ENCODE results near the gene SART3.
"Not testable (repeated sequence)": the region's sequence is repeated elsewhere in the genome, so short reads cannot be mapped to it uniquely, and the experiment has no call there.

Gene SART3

DNA sequence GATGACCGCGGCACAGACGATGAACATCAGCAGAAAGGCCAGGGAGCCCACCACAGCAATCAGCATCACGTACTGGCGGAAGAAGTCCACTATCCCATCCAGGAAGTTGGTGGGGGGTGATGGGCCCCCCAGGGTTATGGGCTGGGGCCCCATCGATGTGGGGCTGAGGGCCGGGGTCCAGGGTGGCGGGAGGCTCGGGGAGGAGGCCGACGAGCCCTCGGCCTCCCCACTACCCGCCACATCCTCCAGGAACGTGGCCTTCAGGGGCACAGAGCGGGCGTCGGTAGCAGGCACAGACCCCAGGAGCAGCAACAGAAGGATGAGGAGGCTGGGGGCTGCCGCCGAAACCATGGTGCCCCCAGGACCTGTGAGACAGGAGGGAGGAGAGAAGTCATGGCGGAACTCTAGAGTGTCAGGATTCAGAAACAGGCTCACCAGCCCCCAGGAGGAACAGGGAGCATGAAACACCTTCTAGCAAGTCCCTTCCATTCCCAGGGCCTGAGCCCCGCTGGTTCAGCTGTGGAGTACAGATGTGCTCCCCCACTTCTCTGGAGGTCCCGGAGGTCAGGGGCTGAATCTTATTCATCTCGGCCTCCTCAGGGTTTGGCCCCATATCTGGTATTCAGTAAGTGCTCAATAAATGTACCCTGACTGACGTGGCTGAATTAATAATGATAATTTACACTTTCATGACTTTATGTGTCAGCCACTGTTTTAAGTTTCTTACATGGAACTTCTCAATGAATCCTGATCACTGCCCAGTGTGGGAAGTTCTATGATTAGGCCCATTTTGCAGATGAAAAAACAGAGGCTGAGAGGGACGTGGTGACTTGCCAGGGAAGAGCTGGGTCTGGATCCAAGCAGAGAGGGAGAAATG lies 31.3 kb upstream of the SART3 start:
- no peak for DNase-seq
- TF ChIP-seq GATA1 (IDR thresholded peaks at IDR 0.05; ENCODE audit: low read depth, low read length), result no peak
- no peak for TF ChIP-seq POLR2A (IDR thresholded peaks at IDR 0.05; ENCODE audit: low read length)

DNA sequence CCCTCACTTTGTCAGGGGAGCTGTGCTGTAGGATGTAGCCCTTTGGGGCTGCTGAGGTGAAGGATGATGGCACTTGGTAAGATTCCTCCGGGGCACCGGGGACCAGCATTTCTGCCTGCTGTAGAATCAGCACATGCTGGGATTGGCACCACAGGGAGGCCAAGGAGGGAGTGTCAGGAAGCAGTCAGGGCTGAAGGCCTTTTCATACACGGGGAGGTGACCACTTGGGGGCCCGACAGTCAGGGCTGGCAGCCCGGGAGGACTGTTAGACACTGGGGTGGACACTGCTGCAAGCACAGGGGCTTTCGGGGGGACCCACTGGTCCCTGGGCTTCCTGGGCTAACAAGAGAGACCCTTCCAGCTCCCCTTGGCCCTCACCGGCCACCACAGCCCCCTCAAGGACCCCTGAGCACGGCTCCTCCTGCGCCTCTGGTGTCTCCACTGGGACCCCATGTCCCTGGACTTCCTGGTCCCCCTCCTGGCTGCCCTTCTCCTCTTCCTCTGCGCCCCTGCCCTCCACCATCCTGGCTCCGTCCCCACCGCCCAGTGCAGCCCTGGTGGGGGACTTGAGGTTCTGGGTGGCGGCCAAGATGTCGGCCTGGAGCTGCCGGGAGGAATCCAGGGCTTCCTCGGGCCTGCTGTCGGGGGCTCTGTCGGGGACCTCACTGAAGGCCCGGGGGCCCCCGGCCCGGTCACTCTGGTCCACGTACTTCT lies 30.5 kb upstream of the SART3 start:
- no peak for TF ChIP-seq GATA1 (IDR thresholded peaks at IDR 0.05; ENCODE audit: low read depth, low read length)
- TF ChIP-seq POLR2A (IDR thresholded peaks at IDR 0.05; ENCODE audit: low read length), result no peak
- no peak for DNase-seq

DNA sequence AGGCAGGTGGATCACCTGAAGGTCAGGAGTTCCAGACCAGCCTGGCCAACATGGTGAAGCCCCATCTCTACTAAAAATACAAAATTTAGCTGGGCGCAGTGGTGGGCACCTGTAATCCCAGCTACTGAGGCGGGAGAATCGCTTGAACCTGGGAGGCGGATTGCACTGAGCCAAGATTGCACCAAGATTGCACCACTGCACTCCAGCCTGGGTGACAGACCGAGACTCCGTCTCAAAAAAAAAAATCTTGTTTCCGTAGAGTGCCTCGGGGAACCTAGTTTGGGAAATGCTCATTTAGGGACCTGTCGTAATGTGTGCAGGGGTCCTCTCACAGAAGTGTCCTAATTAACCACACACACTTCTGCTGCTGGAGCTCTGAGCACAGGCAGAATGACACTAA lies 29.5 kb upstream of the SART3 start:
- DNase-seq, result not testable (repeated sequence)

DNA sequence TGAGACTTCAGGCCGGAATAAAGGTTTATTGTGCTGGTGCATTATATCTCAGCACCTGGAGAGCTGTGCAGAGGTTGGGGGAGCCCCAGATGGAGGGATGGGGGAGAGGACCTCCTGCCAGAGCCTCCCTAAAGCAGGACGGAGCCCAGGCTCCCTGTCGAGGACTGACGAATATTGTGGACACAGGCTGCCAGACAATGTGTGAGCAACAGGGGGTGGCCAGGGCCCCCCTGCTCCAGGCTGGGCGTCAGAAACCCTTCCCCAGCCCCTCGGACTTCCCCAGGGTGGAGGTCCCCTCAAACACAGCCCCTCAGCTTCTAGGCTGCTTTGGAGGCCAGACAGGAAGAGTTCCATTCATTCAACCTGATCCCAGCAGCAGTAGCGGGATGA lies 28.9 kb upstream of the SART3 start:
- TF ChIP-seq GATA1 (IDR thresholded peaks at IDR 0.05; ENCODE audit: low read depth, low read length), result no peak
- TF ChIP-seq POLR2A (IDR thresholded peaks at IDR 0.05; ENCODE audit: low read length), result no peak
- DNase-seq, result no peak

DNA sequence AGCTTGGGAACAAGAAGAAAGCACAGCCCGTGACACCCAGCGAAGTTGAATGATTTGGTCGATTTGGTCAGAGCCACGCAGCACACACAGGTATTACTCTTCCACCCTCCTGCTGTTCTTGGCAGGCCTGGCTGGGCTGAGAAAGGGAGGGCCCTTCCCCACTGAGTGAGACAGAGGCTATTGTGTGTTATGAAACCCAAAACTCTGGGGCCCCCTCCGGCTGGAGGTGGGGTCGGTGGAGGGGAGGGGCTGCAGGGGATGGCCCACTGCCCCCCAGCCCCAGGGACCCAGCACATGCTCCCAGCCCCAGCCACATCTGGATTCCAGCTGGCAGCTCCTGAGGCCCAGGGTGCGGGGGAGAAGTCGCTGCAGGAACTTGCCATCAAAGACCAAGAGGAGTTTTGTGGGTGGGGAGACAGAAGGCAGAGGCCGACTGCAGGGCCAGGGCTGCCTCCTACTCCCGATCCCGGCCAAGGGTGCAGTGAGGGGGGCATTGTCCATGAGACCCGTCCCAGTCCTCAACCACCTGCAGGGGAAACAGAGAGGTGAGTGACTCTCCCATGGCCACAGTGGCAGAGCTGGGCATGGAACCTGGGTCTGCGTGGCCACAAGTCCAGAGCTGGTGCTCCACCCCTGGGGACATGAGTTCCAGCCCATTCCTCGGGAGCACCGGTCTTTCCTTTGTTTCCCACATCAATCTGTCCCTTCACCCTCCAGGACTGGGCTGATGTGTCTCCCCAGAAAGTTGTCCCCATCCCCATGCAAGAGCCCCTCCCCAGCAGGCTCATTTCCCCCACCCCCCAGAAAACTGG lies 28.3 kb upstream of the SART3 start:
- DNase-seq, result no peak
- TF ChIP-seq POLR2A (IDR thresholded peaks at IDR 0.05; ENCODE audit: low read length) (no peak), GATA1 (IDR thresholded peaks at IDR 0.05; ENCODE audit: low read depth, low read length) (no peak)

DNA sequence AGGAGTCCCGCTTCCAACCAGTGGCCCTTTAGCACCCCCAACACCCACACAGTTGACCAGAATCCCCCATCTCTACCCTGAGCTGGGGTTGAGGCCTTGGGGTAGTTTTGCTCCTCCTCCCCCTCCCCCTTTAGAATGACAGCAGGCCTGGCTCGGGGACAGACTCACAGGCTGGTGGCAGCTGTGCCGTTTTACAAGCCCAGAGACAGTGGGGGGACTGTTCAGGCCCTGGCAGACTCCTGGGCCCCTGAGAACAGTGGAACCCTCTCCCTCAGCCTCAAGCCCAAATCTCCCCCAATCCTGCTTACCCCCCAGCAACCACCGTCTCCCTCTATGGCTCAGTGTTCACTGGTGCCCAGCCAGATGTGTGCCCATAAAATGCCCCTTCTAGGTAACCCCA lies 26.9 kb upstream of the SART3 start:
- no peak for DNase-seq
- TF ChIP-seq GATA1 (IDR thresholded peaks at IDR 0.05; ENCODE audit: low read depth, low read length) (no peak), POLR2A (IDR thresholded peaks at IDR 0.05; ENCODE audit: low read length) (no peak)

GRCh38 chr12:108586306-108586705 lies 25.3 kb upstream of the SART3 start:
- TF ChIP-seq POLR2A (IDR thresholded peaks at IDR 0.05; ENCODE audit: low read length), result no peak
- no peak for TF ChIP-seq GATA1 (IDR thresholded peaks at IDR 0.05; ENCODE audit: low read depth, low read length)
- DNase-seq, result no peak

- no peak for TF ChIP-seq GATA1 (IDR thresholded peaks at IDR 0.05; ENCODE audit: low read depth, low read length)
- TF ChIP-seq POLR2A (IDR thresholded peaks at IDR 0.05; ENCODE audit: low read length), result no peak
- DNase-seq, result no peak
Measured at GRCh38 chr12:108585864-108586263, 24.9 kb upstream of the SART3 start.

- TF ChIP-seq GATA1 (IDR thresholded peaks at IDR 0.05; ENCODE audit: low read depth, low read length) (no peak), POLR2A (IDR thresholded peaks at IDR 0.05; ENCODE audit: low read length) (no peak)
- DNase-seq, result no peak
Measured at GRCh38 chr12:108584456-108585065, 23.6 kb upstream of the SART3 start.

DNA sequence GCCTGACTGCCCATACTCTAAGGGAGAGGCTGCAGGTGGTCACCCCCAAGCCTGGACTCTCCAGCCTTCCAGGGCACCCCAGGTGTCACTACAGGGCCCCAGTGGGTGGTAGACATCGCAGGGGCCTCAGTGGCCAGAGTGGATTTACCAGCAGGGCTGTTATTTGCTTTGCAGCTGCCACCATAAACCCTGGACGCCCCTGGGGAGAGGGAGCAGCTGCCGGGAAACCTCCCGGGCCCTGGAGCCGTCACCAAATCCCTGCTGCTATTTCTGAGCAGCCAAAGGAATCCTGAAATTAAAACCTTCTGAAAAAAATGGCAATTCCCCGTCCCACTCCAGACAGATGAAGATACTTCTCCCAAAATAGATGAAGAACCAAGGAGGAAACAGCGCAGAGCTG lies 23.0 kb upstream of the SART3 start:
- DNase-seq, result no peak
- TF ChIP-seq POLR2A (IDR thresholded peaks at IDR 0.05; ENCODE audit: low read length) (no peak), GATA1 (IDR thresholded peaks at IDR 0.05; ENCODE audit: low read depth, low read length) (no peak)

DNA sequence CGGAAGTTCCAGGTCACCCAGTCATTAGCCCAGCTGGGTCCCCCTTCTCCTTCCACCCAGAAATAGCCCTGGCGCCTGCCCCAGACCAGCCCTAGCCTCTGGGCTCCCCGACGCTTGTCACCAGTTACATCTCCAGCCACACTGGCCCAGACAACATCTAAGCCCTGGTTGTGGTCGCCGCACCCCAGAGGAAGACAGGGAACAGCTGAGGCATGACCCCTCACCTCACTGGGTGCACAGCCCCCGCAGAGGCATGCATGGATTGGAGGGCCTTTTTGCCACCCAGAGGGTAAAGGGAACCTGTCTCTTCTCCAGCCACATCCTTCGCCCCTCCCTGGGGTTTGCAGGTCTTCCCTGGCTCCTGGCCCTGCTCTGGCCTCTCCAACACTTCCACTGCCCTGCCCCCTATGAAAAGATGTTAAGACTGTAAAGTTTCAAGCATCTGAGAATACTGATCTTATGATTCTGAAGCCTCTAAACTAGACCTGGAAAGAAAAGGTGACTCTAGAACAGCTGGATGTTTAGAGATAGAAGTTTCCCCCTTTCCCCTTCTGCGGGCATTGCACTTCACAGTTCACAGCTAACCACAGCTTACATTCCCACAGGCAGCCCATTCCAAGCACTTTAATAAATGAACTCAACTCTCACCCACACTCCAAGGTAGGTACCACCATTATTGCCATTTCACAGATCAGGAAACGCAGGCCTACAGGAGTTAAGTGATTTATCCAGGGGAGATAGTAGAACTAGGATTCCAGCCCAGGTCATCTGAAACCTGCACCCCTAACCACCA lies 22.2 kb upstream of the SART3 start:
- TF ChIP-seq GATA1 (IDR thresholded peaks at IDR 0.05; ENCODE audit: low read depth, low read length) (no peak), POLR2A (IDR thresholded peaks at IDR 0.05; ENCODE audit: low read length) (no peak)
- DNase-seq, result no peak

DNA sequence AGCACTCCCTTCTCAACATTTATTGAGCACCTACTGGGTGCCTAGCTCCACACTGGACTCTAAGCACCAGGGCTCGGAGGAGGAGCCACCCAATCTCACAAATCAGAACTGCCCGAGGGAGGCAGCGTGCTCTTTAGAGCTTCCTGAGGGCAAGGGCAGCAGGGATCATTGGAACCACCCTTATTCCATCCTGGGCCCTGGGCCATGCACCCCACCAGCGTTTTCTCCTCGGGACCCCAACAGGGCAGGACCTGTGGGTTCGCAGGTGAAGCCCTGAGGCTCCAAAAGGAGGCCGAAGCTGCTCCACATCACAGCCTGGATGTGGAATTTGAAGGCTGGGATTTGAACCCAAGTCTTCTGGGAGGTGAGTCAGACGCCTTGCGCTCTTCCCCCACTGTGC lies 21.5 kb upstream of the SART3 start:
- DNase-seq, result no peak

More for the DNA sequence above, 21.5 kb upstream of the SART3 start:
- no peak for TF ChIP-seq GATA1 (IDR thresholded peaks at IDR 0.05; ENCODE audit: low read depth, low read length)

Data from erythroblast (primary cell).